ENCODE measurements around the gene SHF.

Gene SHF

DNA sequence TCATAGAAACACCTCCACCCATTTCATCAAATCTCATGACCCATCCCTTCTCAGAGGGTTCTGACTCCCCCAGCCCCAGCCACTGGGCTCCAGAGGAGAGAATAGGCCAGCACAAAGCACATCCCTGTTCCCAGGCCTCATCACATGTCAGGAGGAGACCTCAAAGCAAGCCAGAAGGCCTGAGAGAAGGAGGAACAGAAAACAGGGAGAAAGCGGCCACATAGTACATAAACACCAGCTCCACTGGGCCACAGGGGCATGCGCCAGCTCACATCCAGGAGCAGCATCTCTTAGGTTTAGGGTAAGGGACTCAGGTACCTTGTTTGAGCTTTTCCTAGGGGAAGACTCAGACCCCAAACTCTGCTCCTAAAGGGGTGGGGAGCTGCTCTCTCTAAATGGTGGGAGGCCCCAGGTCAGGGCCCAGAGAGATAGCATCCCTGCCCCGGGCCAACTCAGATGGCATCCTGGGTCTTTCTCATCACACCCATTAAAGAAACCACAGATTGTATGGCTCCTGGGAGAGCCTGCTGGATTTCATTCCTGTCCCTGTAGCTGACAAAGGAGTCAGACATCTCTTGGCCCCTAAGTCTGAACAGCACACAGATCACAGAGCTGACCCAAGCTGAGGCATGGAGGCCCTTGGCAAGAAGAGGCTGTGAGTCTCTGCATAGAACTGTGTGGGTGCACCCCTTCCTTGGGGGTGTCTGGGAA, 2.5 kb downstream of the SHF start:
- TF ChIP-seq, protein P1, sequence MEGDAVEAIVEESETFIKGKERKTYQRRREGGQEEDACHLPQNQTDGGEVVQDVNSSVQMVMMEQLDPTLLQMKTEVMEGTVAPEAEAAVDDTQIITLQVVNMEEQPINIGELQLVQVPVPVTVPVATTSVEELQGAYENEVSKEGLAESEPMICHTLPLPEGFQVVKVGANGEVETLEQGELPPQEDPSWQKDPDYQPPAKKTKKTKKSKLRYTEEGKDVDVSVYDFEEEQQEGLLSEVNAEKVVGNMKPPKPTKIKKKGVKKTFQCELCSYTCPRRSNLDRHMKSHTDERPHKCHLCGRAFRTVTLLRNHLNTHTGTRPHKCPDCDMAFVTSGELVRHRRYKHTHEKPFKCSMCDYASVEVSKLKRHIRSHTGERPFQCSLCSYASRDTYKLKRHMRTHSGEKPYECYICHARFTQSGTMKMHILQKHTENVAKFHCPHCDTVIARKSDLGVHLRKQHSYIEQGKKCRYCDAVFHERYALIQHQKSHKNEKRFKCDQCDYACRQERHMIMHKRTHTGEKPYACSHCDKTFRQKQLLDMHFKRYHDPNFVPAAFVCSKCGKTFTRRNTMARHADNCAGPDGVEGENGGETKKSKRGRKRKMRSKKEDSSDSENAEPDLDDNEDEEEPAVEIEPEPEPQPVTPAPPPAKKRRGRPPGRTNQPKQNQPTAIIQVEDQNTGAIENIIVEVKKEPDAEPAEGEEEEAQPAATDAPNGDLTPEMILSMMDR (conservative IDR thresholded peaks at IDR 0.05; ENCODE audit: low read depth, low read length), result no peak
- no peak overlapping the region for H3K4me3 ChIP-seq (ENCODE audit: low read depth, low read length)
- DNase-seq (ENCODE audit: low read depth), result no peak

DNA sequence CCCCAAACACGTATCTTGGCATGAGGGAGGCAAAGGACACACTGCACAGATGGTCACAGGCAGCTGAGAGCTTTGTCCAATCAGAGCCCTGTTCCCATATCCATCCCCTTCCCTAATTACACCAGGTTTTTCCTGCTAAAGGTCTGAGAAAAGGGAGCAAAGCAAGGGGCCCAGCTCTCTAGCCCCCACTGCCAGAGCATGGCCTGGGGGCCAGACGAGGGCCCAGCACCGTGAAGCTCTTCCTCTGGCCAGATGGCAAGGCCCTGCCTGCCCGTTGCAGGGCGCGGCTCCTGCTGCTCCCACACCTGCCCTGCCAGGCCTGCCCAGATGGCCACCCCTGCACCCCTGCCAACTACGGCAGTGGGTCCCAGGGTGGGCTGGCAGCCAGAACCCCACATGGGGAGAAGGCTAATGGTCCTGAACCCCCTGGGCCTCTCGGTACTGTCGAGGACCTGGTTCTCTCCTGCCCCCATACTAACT, 3.2 kb downstream of the SHF start:
- no peak for DNase-seq (ENCODE audit: low read depth)
- TF ChIP-seq, protein P1 (conservative IDR thresholded peaks at IDR 0.05; ENCODE audit: low read depth, low read length), result no peak
- no peak overlapping the region for H3K4me3 ChIP-seq (ENCODE audit: low read depth, low read length)

DNA sequence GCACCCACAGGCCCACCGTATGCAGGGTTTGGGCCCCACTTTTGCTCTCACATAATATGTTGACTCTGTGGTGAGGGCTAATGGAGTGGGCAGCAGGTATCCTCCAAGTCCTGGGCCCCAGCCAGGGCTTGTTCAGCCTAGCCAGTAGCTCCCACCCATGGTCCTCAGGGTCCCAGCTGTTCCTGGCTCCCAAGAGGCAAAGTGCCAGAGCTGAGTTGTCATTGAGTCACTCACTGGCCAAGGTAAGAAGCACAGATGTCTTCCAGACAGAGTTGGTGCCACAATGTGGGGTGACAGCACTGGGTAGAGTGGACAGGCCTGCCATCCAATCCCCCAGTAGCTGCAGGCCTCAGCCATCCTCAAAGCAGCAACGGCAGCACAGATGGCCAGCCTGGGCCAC, 4.3 kb downstream of the SHF start:
- no peak for DNase-seq (ENCODE audit: low read depth)
- TF ChIP-seq, protein P1 (conservative IDR thresholded peaks at IDR 0.05; ENCODE audit: low read depth, low read length), result no peak
- H3K4me3 ChIP-seq (ENCODE audit: low read depth, low read length), result no peak overlapping the region

DNA sequence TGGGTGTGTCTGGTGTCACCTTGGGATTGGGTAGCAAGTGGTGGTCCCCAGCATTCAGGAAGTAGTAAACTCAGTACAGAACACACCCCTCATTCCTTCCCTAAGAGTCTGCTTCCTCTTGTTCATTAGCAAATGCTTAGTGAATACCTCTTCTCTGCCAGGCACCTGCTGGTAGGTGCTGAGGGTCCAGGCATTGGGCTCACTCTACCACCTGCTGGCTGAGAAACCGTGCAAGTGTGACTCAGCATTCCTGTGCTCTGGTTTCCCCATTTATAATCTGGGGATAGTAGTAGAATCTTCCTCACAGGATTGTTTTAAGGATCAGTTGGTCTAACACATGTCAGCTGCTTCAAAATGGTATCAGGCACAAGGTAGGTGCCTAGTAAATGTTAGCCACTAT, 4.8 kb downstream of the SHF start:
- H3K4me3 ChIP-seq (ENCODE audit: low read depth, low read length), result no peak overlapping the region
- DNase-seq (ENCODE audit: low read depth), result no peak
- TF ChIP-seq, protein P1 (conservative IDR thresholded peaks at IDR 0.05; ENCODE audit: low read depth, low read length), result no peak

DNA sequence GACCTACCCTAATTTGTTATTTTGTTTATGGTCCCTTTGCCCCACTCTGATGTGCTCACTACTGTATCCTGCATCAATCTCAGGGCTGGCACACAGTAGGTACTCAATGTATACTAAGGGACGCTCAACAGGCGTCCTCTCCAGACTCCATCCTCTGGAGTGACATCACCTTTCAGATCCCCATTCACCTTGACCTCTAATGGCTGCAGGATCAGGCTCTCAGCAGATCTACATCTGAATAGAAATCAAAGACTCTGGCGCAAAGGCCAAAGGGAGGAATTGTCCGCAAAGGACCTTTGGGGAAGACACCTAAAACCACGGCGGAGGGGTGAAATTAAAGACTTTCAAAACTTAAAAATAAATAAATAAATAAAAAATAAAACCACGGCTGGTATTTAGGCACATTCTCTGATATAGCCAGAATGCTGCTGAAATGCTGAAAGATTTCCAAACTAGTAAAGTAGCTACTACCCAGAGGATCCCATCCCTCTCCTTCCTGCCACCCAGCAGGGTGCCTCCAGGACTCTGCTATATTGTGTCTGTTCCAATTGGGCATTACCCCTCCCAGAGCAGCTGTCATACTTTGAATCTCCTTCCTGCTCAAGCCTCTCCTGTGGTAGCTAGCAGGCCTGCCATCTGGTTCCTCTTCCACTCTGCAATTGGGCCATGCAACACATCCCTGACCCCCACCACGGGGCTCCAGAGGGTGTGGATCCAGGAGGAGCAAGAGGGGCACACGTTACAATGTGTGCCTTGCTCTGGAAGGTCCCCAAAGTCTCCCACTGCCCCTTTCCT, 6.1 kb downstream of the SHF start:
- TF ChIP-seq, protein P1 (conservative IDR thresholded peaks at IDR 0.05; ENCODE audit: low read depth, low read length), result no peak
- no peak overlapping the region for H3K4me3 ChIP-seq (ENCODE audit: low read depth, low read length)

DNA sequence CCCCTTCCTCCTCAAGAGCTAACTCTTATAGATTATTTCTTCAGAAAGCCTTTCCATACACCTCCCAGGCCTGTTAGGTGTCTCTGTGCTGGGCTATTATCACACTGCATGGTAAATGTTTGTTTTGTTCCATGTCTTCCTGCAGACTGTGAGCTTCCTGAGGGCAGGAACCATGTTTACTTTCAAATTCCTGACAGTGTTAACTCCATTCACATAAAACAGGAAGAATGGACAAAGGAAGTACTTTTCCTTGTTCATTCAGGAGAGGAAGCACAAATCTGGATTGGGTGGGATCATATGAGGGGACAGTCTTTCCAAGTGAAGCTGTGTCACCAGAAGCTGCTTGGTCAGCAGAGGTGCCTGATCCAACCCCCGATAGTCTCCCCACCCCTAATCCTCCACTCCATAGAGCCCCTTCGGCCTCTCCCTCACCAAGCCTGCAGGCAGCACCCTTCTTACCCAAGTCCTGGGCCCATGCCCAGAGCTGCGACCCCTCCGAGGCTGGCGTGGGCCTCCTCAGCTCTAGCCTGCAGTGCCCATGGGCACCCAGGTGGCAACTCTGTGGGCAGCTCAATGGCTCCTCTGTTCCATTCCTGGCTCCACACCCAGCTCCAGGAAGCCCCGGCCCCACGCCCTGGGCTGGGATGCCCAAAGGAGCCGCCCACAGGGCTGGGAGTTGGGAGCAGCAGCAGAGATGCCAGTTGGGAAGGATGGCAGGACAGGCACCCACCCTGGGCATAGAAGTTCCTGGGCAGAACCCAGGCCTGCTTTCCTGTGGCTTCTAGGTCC, 6.9 kb downstream of the SHF start:
- TF ChIP-seq, protein P1 (conservative IDR thresholded peaks at IDR 0.05; ENCODE audit: low read depth, low read length), result no peak
- DNase-seq (ENCODE audit: low read depth), result no peak
- H3K4me3 ChIP-seq (ENCODE audit: low read depth, low read length), result no peak overlapping the region

More for the DNA sequence above, 6.1 kb downstream of the SHF start:
- DNase-seq (ENCODE audit: low read depth), result no peak
